Stimulated activated CD4-positive, alpha-beta T cell treated with anti-CD3 and anti-CD28 coated beads, Interleukin-15, amount 100 ng/mL, for 1 hour (primary cell): Measurements from ENCODE around the gene GPR146.
"Not testable (repeated sequence)": the region's sequence is repeated elsewhere in the genome, so short reads cannot be mapped to it uniquely, and the experiment has no call there.

Experiments used
- DNase-seq, 2 donors: peaks; one replicate each; pipeline ENCODE4 v3.0.0-alpha.2; 2020; ENCODE audit warnings: low read depth in 1 of 2, low spot score in 1 of 2

GPR146 gene

GRCh38 chr7:1024876-1025742, 19.2 kb upstream of the GPR146 start:
- DNase-seq, result no peak

GRCh38 chr7:1025743-1026581, 18.4 kb upstream of the GPR146 start:
- no peak for DNase-seq

GRCh38 chr7:1026721-1027161, 17.6 kb upstream of the GPR146 start:
- no peak for DNase-seq

- no peak for DNase-seq
These were observed 16.9 kb upstream of the GPR146 start for GRCh38 chr7:1027242-1028043.

GRCh38 chr7:1028044-1028770, 16.1 kb upstream of the GPR146 start:
- DNase-seq, result peak; percentile 52 to 84

- DNase-seq, result peak; percentile 18 to 28
These were observed 15.3 kb upstream of the GPR146 start for GRCh38 chr7:1028775-1029636.

- no peak for DNase-seq
These were observed 14.5 kb upstream of the GPR146 start for GRCh38 chr7:1029637-1030443.

- DNase-seq, result no peak
These were observed 13.8 kb upstream of the GPR146 start for GRCh38 chr7:1030444-1031070.

- DNase-seq, result no peak
These were observed 12.5 kb upstream of the GPR146 start for GRCh38 chr7:1031716-1032455.

- no peak for DNase-seq
These were observed 11.7 kb upstream of the GPR146 start for GRCh38 chr7:1032536-1033181.

GRCh38 chr7:1033546-1034145, 10.7 kb upstream of the GPR146 start:
- DNase-seq, result no peak

- DNase-seq, result not testable (repeated sequence)
These were observed 9.6 kb upstream of the GPR146 start for GRCh38 chr7:1034769-1035168.

GRCh38 chr7:1036164-1036928, 8.0 kb upstream of the GPR146 start:
- not testable (repeated sequence) for DNase-seq

- not testable (repeated sequence) for DNase-seq
These were observed 4.1 kb upstream of the GPR146 start for GRCh38 chr7:1040233-1040632.

- no peak for DNase-seq
These were observed 3.6 kb upstream of the GPR146 start for GRCh38 chr7:1040790-1041189.
